GM18858 (cell line): ENCODE results near the gene C1QTNF8.

Source experiments
- ATAC-seq: cut with Tn5 transposase; IDR thresholded peaks from one replicate; pipeline ENCODE4 v1.9.1; 2021; ENCODE audit not compliant: unreplicated experiment

Gene C1QTNF8

GRCh38 chr16:1109648-1110047, 13.6 kb upstream of the C1QTNF8 start:
- ATAC-seq, result no peak

- no peak for ATAC-seq
Observed at GRCh38 chr16:1108299-1109252, 12.5 kb upstream of the C1QTNF8 start.

- ATAC-seq, result no peak
Observed at GRCh38 chr16:1107731-1108130, 11.7 kb upstream of the C1QTNF8 start.

GRCh38 chr16:1107141-1107540, 11.1 kb upstream of the C1QTNF8 start:
- no peak for ATAC-seq

GRCh38 chr16:1106659-1107058, 10.6 kb upstream of the C1QTNF8 start:
- no peak for ATAC-seq

- ATAC-seq, result no peak
Observed at GRCh38 chr16:1105888-1106620, 10.0 kb upstream of the C1QTNF8 start.

GRCh38 chr16:1103636-1103980, 7.6 kb upstream of the C1QTNF8 start:
- ATAC-seq, result no peak

GRCh38 chr16:1102921-1103635, 7.0 kb upstream of the C1QTNF8 start:
- ATAC-seq, result no peak

- no peak for ATAC-seq
Observed at GRCh38 chr16:1102333-1102700, 6.3 kb upstream of the C1QTNF8 start.

- no peak for ATAC-seq
Observed at GRCh38 chr16:1101573-1102332, 5.7 kb upstream of the C1QTNF8 start.

- no peak for ATAC-seq
Observed at GRCh38 chr16:1101133-1101532, 5.1 kb upstream of the C1QTNF8 start.

GRCh38 chr16:1100084-1100800, 4.2 kb upstream of the C1QTNF8 start:
- no peak for ATAC-seq

- no peak for ATAC-seq
Observed at GRCh38 chr16:1099189-1100083, 3.4 kb upstream of the C1QTNF8 start.

- ATAC-seq, result no peak
Observed at GRCh38 chr16:1098266-1098991, 2.4 kb upstream of the C1QTNF8 start.

GRCh38 chr16:1097800-1098199, 1.8 kb upstream of the C1QTNF8 start:
- no peak for ATAC-seq

- ATAC-seq, result no peak
Observed at GRCh38 chr16:1097156-1097555, 1.1 kb upstream of the C1QTNF8 start.

GRCh38 chr16:1095450-1096168, 435 bp downstream of the C1QTNF8 start:
- ATAC-seq, result no peak
